ENCODE results near the gene CALCOCO1.

GRCh38 chr12:53765891-53766290 is 38.6 kb upstream of the CALCOCO1 start:
- no peak for TF ChIP-seq CTCF (IDR thresholded peaks at IDR 0.05)
- TF ChIP-seq POLR2A (IDR thresholded peaks at IDR 0.05) = no peak

Data from adrenal gland (tissue), 5 donors.